ENCODE data around the gene MYO19. TPM values are rescaled to one million over a fixed set of nuclear protein-coding genes. Genes with fewer than 3 reads are reported as not detected.

MYO19 gene
- total and polyA plus RNA-seq, 2 of the 8 experiments (the other 6 are each of a cell fraction or from before 2014, with no cell fraction given), result 126 to 163 TPM

GRCh38 chr17:36498560-36499300, 35.9 kb downstream of the MYO19 start:
- H4K5ac ChIP-seq (ENCODE audit: insufficient read length, low read depth, low read length), result no peak overlapping the region
- H3K56ac ChIP-seq (replicated peaks; ENCODE audit: insufficient read length, low read depth, low read length), result no peak overlapping the region
- WGBS, 2 experiments (ENCODE audit: extremely low coverage in 1 of 2, insufficient coverage in 1 of 2, insufficient read length in 1 of 2, insufficient replicate concordance in 2 of 2, low coverage in 1 of 2, low lambda C conversion rate in 2 of 2, missing lambda C conversion rate in 1 of 2), result 89% methylated on average over 7 of the region's 7 CpGs; no CpG with 5 or more reads in 1 of the 2 experiments
- peaks cover 42 to 93% (median 70%) of the 10 kb centered on the region in 4 experiments for H3K36me3 ChIP-seq (ENCODE audit: control insufficient read depth in 2 of 4, insufficient read depth in 4 of 4, low read length in 3 of 4)
- H2BK15ac ChIP-seq (ENCODE audit: low read length), result no peak overlapping the region
- no peak overlapping the region for H3K4me2 ChIP-seq (ENCODE audit: insufficient read depth in 1 of 2, low read depth in 2 of 2, low read length in 2 of 2)
- H2BK5ac ChIP-seq (ENCODE audit: low read depth, low read length), result no peak overlapping the region
- H3K4me1 ChIP-seq (replicated peaks in 1 of 4; ENCODE audit: control insufficient read depth in 3 of 4, insufficient read depth in 4 of 4, low read length in 3 of 4), result no peaks in the 10 kb centered on the region
- FAIRE-seq, result no peak
- 0 out of 2 replicates have a peak, but pooled peaks cover 3% of the 10 kb centered on the region for H3K23me2 ChIP-seq (ENCODE audit: low read depth, low read length)
- H3K79me1 ChIP-seq (ENCODE audit: low read depth, low read length), result no peaks in the 10 kb centered on the region
- no peaks in the 10 kb centered on the region for H3K9me3 ChIP-seq (ENCODE audit: insufficient read depth in 2 of 2, low read depth in 1 of 2, low read length in 1 of 2)
- no peaks in the 10 kb centered on the region for H3K27me3 ChIP-seq (replicated peaks in 1 of 4; ENCODE audit: control insufficient read depth in 3 of 4, extremely low read depth in 1 of 4, insufficient read depth in 3 of 4, low read length in 3 of 4)
- no peak overlapping the region for H3K23ac ChIP-seq (ENCODE audit: insufficient read length)
- H2AK5ac ChIP-seq (ENCODE audit: low read depth, low read length), result no peak overlapping the region
- H2BK12ac ChIP-seq (ENCODE audit: low read depth, low read length), result no peak overlapping the region
- peaks cover 8 to 16% of the 10 kb centered on the region in 2 experiments for H4K20me1 ChIP-seq (replicated peaks in 1 of 2; ENCODE audit: control insufficient read depth in 1 of 2, insufficient read depth in 2 of 2, low read length in 2 of 2)
- ChIA-PET POLR2A (ENCODE audit: partially characterized antibody) (interaction anchor here (1.1 to 12.5 kb wide), 9 partner anchors 10 to 37 kb away, joined by 3 to 205 read pairs (median 4); partner anchors contain the start of genes MYO19, PIGW and ZNHIT3), CTCF (ENCODE audit: partially characterized antibody) (interaction anchor here (0.6 kb wide), 1 partner anchor 669 kb away, joined by 4 read pairs; no protein-coding TSS in a partner anchor)
- H3K79me2 ChIP-seq (ENCODE audit: control insufficient read depth in 1 of 2, insufficient read depth in 2 of 2, low read length in 2 of 2), result no peaks in the 10 kb centered on the region
- no peak overlapping the region for H3K27ac ChIP-seq (ENCODE audit: low read depth, low read length)
- no peak overlapping the region for H3K14ac ChIP-seq (ENCODE audit: insufficient read length)
- no peak for DNase-seq (ENCODE audit: low read depth in 1 of 2, low spot score in 2 of 2)
- no peak overlapping the region for H2BK20ac ChIP-seq (ENCODE audit: low read length)
- no peak overlapping the region for H4K8ac ChIP-seq (ENCODE audit: extremely low read depth, insufficient read depth, low read length)
- H3K4ac ChIP-seq (replicated peaks; ENCODE audit: insufficient read length, low read depth, low read length), result no peak overlapping the region
- no peak overlapping the region for H4K91ac ChIP-seq (replicated peaks; ENCODE audit: insufficient read length, low read length)
- no peak overlapping the region for H2BK120ac ChIP-seq (replicated peaks; ENCODE audit: low read depth, low read length)
- H3K4me3 ChIP-seq (ENCODE audit: extremely low read depth in 1 of 4, insufficient read depth in 2 of 4, low read depth in 3 of 4, low read length in 4 of 4), result no peak overlapping the region
- no peak overlapping the region for H3K9ac ChIP-seq (replicated peaks in 1 of 4; ENCODE audit: extremely low read depth in 1 of 4, low read depth in 3 of 4, low read length in 3 of 4)
- H3K18ac ChIP-seq (ENCODE audit: extremely low read depth, low read length), result no peak overlapping the region
- H2AFZ ChIP-seq (ENCODE audit: low read length), result no peak overlapping the region
- TF ChIP-seq HDAC6 (IDR thresholded peaks at IDR 0.05; ENCODE audit: low read depth, low read length), result no peak
- TF ChIP-seq SRF (IDR thresholded peaks at IDR 0.05; ENCODE audit: low read depth, low read length), result no peak
- TF ChIP-seq JUND (IDR thresholded peaks at IDR 0.05; ENCODE audit: low read length), result no peak
- no peak for TF ChIP-seq TEAD4 (IDR thresholded peaks at IDR 0.05; ENCODE audit: low read depth, low read length)
- TF ChIP-seq TBP (IDR thresholded peaks at IDR 0.05; ENCODE audit: low read depth, low read length), result no peak
- TF ChIP-seq YY1 (IDR thresholded peaks at IDR 0.05; ENCODE audit: low read depth, low read length), result no peak
- no peak for TF ChIP-seq RAD21 (IDR thresholded peaks at IDR 0.05 in 1 of 2, conservative IDR thresholded peaks at IDR 0.05 in 1 of 2; ENCODE audit: low read depth in 2 of 2, low read length in 2 of 2)
- no peak for TF ChIP-seq CBX8 (IDR thresholded peaks at IDR 0.05; ENCODE audit: borderline replicate concordance, low read depth, low read length)
- no peak for TF ChIP-seq TAF7 (optimal IDR thresholded peaks at IDR 0.05; ENCODE audit: borderline replicate concordance, low read depth, low read length)
- no peak for TF ChIP-seq RBBP5 (IDR thresholded peaks at IDR 0.05; ENCODE audit: borderline replicate concordance, low read depth, low read length)
- TF ChIP-seq JUN (IDR thresholded peaks at IDR 0.05; ENCODE audit: low read depth, low read length), result no peak
- TF ChIP-seq KDM4A (IDR thresholded peaks at IDR 0.05; ENCODE audit: low read depth, low read length, severe bottlenecking), result no peak
- no peak for TF ChIP-seq BRCA1 (IDR thresholded peaks at IDR 0.05; ENCODE audit: low read depth, low read length)

All from H1 (cell line).